Measurements from ENCODE around the gene PTGDR.

DNA sequence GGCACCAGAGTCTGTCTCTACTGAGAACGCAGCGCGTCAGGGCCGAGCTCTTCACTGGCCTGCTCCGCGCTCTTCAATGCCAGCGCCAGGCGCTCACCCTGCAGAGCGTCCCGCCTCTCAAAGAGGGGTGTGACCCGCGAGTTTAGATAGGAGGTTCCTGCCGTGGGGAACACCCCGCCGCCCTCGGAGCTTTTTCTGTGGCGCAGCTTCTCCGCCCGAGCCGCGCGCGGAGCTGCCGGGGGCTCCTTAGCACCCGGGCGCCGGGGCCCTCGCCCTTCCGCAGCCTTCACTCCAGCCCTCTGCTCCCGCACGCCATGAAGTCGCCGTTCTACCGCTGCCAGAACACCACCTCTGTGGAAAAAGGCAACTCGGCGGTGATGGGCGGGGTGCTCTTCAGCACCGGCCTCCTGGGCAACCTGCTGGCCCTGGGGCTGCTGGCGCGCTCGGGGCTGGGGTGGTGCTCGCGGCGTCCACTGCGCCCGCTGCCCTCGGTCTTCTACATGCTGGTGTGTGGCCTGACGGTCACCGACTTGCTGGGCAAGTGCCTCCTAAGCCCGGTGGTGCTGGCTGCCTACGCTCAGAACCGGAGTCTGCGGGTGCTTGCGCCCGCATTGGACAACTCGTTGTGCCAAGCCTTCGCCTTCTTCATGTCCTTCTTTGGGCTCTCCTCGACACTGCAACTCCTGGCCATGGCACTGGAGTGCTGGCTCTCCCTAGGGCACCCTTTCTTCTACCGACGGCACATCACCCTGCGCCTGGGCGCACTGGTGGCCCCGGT, at the start of gene PTGDR:
- TF ChIP-seq, protein P1, sequence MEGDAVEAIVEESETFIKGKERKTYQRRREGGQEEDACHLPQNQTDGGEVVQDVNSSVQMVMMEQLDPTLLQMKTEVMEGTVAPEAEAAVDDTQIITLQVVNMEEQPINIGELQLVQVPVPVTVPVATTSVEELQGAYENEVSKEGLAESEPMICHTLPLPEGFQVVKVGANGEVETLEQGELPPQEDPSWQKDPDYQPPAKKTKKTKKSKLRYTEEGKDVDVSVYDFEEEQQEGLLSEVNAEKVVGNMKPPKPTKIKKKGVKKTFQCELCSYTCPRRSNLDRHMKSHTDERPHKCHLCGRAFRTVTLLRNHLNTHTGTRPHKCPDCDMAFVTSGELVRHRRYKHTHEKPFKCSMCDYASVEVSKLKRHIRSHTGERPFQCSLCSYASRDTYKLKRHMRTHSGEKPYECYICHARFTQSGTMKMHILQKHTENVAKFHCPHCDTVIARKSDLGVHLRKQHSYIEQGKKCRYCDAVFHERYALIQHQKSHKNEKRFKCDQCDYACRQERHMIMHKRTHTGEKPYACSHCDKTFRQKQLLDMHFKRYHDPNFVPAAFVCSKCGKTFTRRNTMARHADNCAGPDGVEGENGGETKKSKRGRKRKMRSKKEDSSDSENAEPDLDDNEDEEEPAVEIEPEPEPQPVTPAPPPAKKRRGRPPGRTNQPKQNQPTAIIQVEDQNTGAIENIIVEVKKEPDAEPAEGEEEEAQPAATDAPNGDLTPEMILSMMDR (IDR thresholded peaks at IDR 0.05 in 2 of 3, conservative IDR thresholded peaks at IDR 0.05 in 1 of 3; ENCODE audit: control insufficient read depth in 2 of 3, extremely low read depth in 1 of 3, insufficient read depth in 1 of 3, low read depth in 3 of 3, low read length in 3 of 3): no peak
- TF ChIP-seq, protein P2, sequence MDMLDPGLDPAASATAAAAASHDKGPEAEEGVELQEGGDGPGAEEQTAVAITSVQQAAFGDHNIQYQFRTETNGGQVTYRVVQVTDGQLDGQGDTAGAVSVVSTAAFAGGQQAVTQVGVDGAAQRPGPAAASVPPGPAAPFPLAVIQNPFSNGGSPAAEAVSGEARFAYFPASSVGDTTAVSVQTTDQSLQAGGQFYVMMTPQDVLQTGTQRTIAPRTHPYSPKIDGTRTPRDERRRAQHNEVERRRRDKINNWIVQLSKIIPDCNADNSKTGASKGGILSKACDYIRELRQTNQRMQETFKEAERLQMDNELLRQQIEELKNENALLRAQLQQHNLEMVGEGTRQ (IDR thresholded peaks at IDR 0.05; ENCODE audit: borderline replicate concordance, low read depth, low read length): no peak
- no peak for TF ChIP-seq EP300 (IDR thresholded peaks at IDR 0.05; ENCODE audit: borderline replicate concordance in 1 of 2, control insufficient read depth in 1 of 2, low read depth in 2 of 2, low read length in 2 of 2)
- no peak for TF ChIP-seq LARP7 (IDR thresholded peaks at IDR 0.05)
- no peak for TF ChIP-seq SMC3 (IDR thresholded peaks at IDR 0.05; ENCODE audit: borderline replicate concordance, low read length)
- no peak for TF ChIP-seq CBX3 (IDR thresholded peaks at IDR 0.05; ENCODE audit: borderline replicate concordance, low read depth)
